Dendritic cell treated with granulocyte-macrophage colony-stimulating factor and Interleukin-4, amounts not matched to agents 40 ng/mL and 50 ng/mL, for 4 days (primary cell): Measurements from ENCODE around the gene PROSER2.
A peak's percentile ranks its signal among the peaks of the same experiment; 100 is the strongest.

Experiments used
- H3K27ac Mint-ChIP-seq: one replicate; pipeline ENCODE4 v1.8.0; 2022; ENCODE audit warnings: mild to moderate bottlenecking, mixed read lengths
- H3K27me3 Mint-ChIP-seq: one replicate; pipeline ENCODE4 v1.8.0; 2022; ENCODE audit warnings: mild to moderate bottlenecking, mixed read lengths
- H3K36me3 Mint-ChIP-seq: one replicate; pipeline ENCODE4 v1.8.0; 2022; ENCODE audit warnings: low read depth, mixed read lengths
- H3K4me1 Mint-ChIP-seq: one replicate; pipeline ENCODE4 v1.8.0; 2022; ENCODE audit warnings: low read depth, mixed read lengths
- H3K4me3 Mint-ChIP-seq: one replicate; pipeline ENCODE4 v1.8.0; 2022; ENCODE audit warnings: mild to moderate bottlenecking, moderate library complexity, mixed read lengths
- H3K9me3 Mint-ChIP-seq: one replicate; pipeline ENCODE4 v1.8.0; 2022; ENCODE audit warnings: mixed read lengths
- intact Hi-C: fragments of 100-400 bp; cut with micrococcal nuclease; formaldehyde crosslinking; loops from one replicate; pipeline ENCODE4 v1.15.0; 2022

PROSER2 gene

GRCh38 chr10:11813855-11814567, 9.1 kb upstream of the PROSER2 start:
- Mint-ChIP-seq H3K4me1 (peaks cover 8% of the 10 kb centered on the region), H3K27ac (no peak overlapping the region), H3K9me3 (no peaks in the 10 kb centered on the region), H3K27me3 (no peaks in the 10 kb centered on the region), H3K36me3 (no peaks in the 10 kb centered on the region), H3K4me3 (no peak overlapping the region)
- intact Hi-C loops = no loop called here

DNA sequence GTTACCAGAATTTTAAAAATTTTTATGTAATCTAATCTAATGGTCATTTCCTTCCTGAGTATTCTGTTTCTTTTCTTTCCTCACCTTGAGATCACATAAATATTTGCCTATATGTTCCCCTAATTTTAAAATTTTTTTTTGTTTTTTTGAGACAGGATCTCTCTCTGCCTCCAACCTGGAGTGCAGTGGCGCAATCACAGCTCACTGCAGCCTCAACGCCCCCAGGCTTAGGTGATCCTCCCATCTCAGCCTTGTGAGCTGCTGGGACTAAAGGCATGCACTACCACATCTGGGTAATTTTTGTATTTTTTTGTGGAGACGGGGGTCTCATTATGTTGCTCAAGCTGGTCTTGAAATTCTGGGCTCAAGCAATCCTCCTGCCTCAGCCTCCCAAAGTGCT, 4.1 kb upstream of the PROSER2 start:
- Mint-ChIP-seq H3K9me3 (no peaks in the 10 kb centered on the region), H3K27ac (no peak overlapping the region), H3K36me3 (peaks cover 7% of the 10 kb centered on the region), H3K4me1 (peaks cover 22% of the 10 kb centered on the region), H3K27me3 (peaks cover 7% of the 10 kb centered on the region), H3K4me3 (no peak overlapping the region)
- intact Hi-C loops = no loop called here

DNA sequence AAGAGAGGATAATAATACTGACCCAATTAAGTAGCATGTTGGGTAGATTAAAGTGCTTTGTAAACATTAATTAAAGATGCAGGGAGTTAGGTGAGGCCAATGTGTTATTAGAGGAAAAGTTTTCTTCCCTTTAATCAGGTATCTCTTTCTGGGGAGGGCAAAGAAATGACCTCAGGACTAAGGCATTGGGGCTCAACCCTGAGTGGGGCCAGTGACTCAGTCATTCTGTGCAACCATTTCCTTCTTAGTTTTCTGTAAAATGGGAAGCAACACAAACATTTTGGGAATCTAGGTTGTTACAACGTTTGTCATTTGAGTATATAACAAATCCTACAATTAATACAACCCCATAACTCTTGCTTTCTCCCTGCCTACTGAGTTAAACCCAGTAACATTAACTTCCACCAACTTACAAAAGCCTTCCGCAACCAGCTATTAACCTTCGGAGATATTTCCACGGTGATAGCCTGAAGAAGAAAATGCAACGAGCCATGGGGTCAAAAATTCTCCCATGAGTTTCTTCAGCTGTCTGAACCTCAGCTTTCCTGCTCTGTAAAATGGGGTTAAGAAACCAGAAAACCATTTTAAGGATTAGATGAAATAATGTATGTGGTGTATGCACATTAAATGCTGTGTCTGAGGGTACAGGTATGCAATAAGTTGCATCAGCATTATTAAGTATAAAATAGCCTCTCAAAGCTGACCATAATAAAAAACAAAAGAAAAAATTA, 965 bp upstream of the PROSER2 start:
- Mint-ChIP-seq H3K27ac (no peak overlapping the region), H3K27me3 (peaks cover 17% of the 10 kb centered on the region), H3K4me1 (peaks cover 18% of the 10 kb centered on the region), H3K36me3 (peaks cover 7% of the 10 kb centered on the region), H3K4me3 (no peak overlapping the region), H3K9me3 (no peaks in the 10 kb centered on the region)
- intact Hi-C loops = no loop called here

DNA sequence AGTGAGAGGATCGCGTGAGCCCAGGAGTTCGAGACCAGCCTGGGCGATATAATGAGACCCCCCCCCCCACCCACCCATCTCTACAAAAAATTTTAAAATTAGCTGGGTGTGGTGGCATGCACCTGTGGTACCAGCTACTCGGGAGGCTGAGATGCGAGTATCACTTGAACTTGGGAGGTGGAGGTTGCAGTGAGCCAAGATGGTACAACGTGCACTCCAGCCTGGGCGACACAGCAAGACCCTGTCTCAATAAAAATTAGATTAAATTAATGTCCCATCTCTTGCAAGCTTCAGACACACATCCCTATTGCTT, 391 bp upstream of the PROSER2 start:
- H3K27ac Mint-ChIP-seq = no peak overlapping the region
- H3K36me3 Mint-ChIP-seq = peaks cover 7% of the 10 kb centered on the region
- peaks cover 18% of the 10 kb centered on the region for H3K4me1 Mint-ChIP-seq
- no peaks in the 10 kb centered on the region for H3K9me3 Mint-ChIP-seq
- intact Hi-C loops = no loop called here
- peaks cover 17% of the 10 kb centered on the region for H3K27me3 Mint-ChIP-seq
- peak overlapping the region; percentile 79 for H3K4me3 Mint-ChIP-seq

GRCh38 chr10:11823989-11824346, 812 bp downstream of the PROSER2 start:
- Mint-ChIP-seq H3K4me3 (peak overlapping the region; percentile 79), H3K9me3 (no peaks in the 10 kb centered on the region), H3K27ac (peak overlapping the region; percentile 60), H3K27me3 (peaks cover 17% of the 10 kb centered on the region), H3K4me1 (peaks cover 18% of the 10 kb centered on the region), H3K36me3 (peaks cover 7% of the 10 kb centered on the region)
- intact Hi-C loops = no loop called here

DNA sequence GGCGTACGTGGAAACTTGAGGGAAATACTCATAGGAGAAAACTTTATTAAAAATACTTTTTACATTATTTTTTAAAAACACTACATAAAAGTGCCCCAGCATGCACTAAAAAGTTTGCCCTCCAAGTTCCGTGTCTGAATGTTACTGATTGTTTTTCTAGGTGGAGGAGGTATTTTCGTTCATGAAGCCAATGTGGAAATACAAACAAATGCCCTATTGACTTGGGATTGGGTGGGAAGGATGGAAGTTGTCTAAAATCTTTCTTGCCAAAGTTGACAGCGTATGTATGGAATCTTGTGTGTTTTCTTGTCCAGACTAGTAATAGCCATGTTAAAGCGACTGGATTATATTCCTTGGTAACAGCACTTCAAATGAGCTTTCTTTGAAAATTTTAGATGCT, 1.2 kb downstream of the PROSER2 start:
- intact Hi-C loops = no loop called here
- Mint-ChIP-seq H3K27me3 (peaks cover 17% of the 10 kb centered on the region), H3K9me3 (no peaks in the 10 kb centered on the region), H3K27ac (peak overlapping the region; percentile 60), H3K36me3 (peaks cover 7% of the 10 kb centered on the region), H3K4me1 (peaks cover 18% of the 10 kb centered on the region), H3K4me3 (peak overlapping the region; percentile 79)

- intact Hi-C loops = no loop called here
- Mint-ChIP-seq H3K4me3 (no peak overlapping the region), H3K9me3 (no peaks in the 10 kb centered on the region), H3K27me3 (peaks cover 17% of the 10 kb centered on the region), H3K36me3 (peaks cover 7% of the 10 kb centered on the region), H3K27ac (no peak overlapping the region), H3K4me1 (peaks cover 14% of the 10 kb centered on the region)
These were observed 1.7 kb downstream of the PROSER2 start for GRCh38 chr10:11824825-11825224.

DNA sequence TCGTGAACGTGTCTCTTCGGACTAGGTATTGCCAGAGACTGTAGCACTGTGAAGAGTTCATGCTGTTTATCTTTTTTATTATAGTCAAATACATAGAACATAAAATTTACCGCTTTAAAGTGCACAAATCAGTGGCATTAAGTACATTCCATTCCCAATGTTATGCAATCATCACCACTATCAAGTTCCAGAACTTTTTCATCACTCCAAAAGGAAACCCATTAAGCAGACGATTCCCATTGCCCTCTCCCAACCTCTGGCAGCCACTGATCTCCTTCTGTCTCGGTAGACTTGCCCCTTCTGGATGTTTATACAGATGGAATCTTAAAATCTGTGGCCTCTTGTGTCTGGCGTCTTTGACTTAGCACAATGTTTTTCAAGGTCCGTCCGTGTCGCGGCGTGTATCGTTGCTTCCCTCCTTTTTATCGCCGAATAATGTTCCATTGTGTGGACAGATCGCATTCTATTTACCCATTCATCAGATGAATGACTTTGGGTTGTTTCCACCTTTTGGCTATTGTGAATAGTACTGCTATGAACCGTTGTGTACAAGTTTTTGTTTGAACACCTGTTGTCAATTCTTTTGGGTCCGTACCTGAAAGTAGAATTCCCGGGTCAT, 2.7 kb downstream of the PROSER2 start:
- Mint-ChIP-seq H3K9me3 (no peaks in the 10 kb centered on the region), H3K27me3 (peaks cover 17% of the 10 kb centered on the region), H3K4me1 (peaks cover 11% of the 10 kb centered on the region), H3K27ac (no peak overlapping the region), H3K36me3 (peaks cover 7% of the 10 kb centered on the region), H3K4me3 (no peak overlapping the region)
- intact Hi-C loops = no loop called here

GRCh38 chr10:11827006-11827405, 3.9 kb downstream of the PROSER2 start:
- H3K4me3 Mint-ChIP-seq = no peak overlapping the region
- intact Hi-C loops = no loop called here
- H3K27me3 Mint-ChIP-seq = peaks cover 17% of the 10 kb centered on the region
- no peaks in the 10 kb centered on the region for H3K9me3 Mint-ChIP-seq
- peaks cover 10% of the 10 kb centered on the region for H3K4me1 Mint-ChIP-seq
- H3K27ac Mint-ChIP-seq = no peak overlapping the region
- peaks cover 7% of the 10 kb centered on the region for H3K36me3 Mint-ChIP-seq

DNA sequence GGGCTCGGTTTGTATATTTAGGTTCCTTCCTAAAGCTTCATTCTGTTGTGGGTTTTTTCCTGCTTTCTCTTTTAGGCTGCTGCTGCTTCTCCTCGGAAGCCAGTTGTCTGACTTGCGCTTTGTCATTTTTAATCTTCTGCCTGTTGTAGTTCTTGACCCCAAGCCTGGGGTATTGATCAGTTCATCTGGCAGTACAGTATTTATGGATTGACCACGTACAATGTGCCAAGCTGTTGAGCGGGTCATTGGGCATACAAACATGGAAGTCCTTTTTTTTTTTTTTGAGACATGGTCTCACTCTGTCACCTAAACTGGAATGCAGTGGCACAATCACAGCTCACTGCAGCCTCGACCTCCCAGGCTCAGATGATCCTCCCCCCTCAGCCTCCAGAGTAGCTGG, 4.3 kb downstream of the PROSER2 start:
- H3K9me3 Mint-ChIP-seq = no peaks in the 10 kb centered on the region
- no peak overlapping the region for H3K27ac Mint-ChIP-seq
- peaks cover 17% of the 10 kb centered on the region for H3K27me3 Mint-ChIP-seq
- intact Hi-C loops = no loop called here
- H3K4me1 Mint-ChIP-seq = peaks cover 6% of the 10 kb centered on the region
- peaks cover 7% of the 10 kb centered on the region for H3K36me3 Mint-ChIP-seq
- H3K4me3 Mint-ChIP-seq = no peak overlapping the region

DNA sequence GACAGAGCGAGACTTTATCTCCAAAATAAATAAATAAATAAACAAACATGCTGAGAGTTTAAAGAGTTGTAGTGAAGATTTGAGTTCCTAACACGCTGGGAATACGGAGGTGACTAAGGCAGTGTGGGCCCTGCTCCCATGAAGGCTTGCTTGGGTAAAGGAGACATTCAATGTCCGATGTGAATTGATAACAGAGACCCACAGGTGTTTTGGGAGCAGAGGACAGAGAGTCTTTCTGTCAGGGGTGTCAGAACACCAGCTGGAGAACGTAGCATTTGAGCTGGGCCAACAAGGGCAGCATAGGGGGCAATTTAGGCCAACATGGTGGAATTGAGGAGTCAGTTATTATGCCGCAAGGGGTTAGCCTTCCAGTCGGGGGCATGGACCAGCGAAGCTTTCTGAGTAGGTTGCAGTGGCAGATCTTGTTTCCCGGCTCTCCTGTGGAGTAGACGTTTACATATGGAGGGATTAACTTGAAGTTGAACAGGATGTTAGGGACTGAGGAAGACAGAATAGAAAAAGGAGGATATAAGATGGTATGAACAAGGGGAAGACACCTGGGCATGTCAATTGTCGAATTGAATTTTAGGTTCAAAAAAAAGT, 5.6 kb downstream of the PROSER2 start:
- intact Hi-C loops = no loop called here
- Mint-ChIP-seq H3K27me3 (peaks cover 13% of the 10 kb centered on the region), H3K36me3 (no peaks in the 10 kb centered on the region), H3K4me1 (peaks cover 4% of the 10 kb centered on the region), H3K27ac (no peak overlapping the region), H3K9me3 (no peaks in the 10 kb centered on the region), H3K4me3 (no peak overlapping the region)

DNA sequence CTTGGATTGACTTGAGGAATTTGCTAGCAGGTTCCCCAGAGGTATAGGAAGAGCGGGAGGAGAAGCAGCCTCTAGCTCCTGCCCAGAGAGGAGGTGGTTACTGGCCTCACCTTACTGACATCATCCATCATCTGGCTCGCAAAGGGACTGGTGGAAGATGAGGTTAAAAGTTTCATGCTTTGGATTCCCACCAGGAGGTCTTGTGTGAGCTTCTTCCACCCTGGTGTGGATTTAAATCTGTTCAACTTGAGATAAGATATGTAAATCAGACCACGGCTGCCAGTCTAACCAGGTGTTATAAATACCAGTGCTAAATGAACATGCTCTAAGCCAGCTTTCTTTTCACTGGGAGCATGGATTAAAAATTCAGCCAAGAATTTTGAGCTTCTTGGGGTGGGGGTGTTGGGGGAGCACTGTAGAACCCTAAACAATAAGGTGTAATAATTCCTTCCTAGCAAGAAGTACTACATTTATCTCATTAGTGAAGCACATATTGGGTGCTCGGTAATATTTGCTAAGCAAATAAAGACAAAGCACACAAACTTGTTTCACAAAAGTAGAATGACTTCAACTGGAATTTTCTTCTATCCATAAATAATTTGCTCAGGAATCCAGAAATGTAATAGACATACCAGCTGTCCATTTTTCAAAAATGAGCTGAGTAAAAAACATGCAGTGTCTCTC, 7.8 kb downstream of the PROSER2 start:
- Mint-ChIP-seq H3K27me3 (no peaks in the 10 kb centered on the region), H3K4me1 (peaks cover 5% of the 10 kb centered on the region)
- intact Hi-C loops = no loop called here

DNA sequence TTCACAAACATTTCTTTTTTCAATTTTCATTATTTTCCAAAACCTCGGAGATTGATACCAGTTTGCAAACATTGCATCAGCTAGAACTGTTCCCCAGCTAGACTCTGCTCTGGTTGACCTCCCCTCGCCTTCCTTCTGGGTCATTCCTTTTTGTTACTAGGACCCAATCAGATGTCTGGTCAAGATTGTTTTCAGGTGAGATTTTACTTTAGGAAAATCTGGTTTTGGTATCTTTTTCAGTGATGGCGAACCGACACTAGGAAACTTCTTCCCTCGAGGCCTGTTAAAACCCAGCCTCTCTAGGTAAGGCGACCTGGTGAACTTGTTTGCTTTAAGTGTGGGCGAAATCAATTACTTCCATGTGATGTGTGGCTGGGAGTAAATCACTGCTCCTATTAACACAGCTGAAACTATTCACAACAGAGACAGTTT, 8.4 kb downstream of the PROSER2 start:
- intact Hi-C loops = no loop called here
- Mint-ChIP-seq H3K9me3 (no peaks in the 10 kb centered on the region), H3K36me3 (no peaks in the 10 kb centered on the region), H3K27ac (no peak overlapping the region), H3K4me1 (peaks cover 5% of the 10 kb centered on the region), H3K27me3 (no peaks in the 10 kb centered on the region), H3K4me3 (no peak overlapping the region)

More for the DNA sequence above, 7.8 kb downstream of the PROSER2 start:
- no peak overlapping the region for H3K27ac Mint-ChIP-seq
- no peak overlapping the region for H3K4me3 Mint-ChIP-seq
- no peaks in the 10 kb centered on the region for H3K36me3 Mint-ChIP-seq
- no peaks in the 10 kb centered on the region for H3K9me3 Mint-ChIP-seq

GRCh38 chr10:11832042-11832441, 8.9 kb downstream of the PROSER2 start:
- H3K27me3 Mint-ChIP-seq = no peaks in the 10 kb centered on the region

More at GRCh38 chr10:11832042-11832441, 8.9 kb downstream of the PROSER2 start:
- no peak overlapping the region for H3K27ac Mint-ChIP-seq
- H3K4me3 Mint-ChIP-seq = no peak overlapping the region
- no peaks in the 10 kb centered on the region for H3K9me3 Mint-ChIP-seq
- peaks cover 5% of the 10 kb centered on the region for H3K4me1 Mint-ChIP-seq
- intact Hi-C loops = no loop called here
- H3K36me3 Mint-ChIP-seq = no peaks in the 10 kb centered on the region
